ENCODE measurements around the gene DCLRE1B.

DCLRE1B gene

GRCh38 chr1:113893267-113893666, 11.9 kb upstream of the DCLRE1B start:
- no peak for ATAC-seq (replicated peaks; ENCODE audit: extremely low read depth, poor library complexity, severe bottlenecking)
- Mint-ChIP-seq H3K36me3 (ENCODE audit: insufficient read depth) (peaks cover 30% of the 10 kb centered on the region), H3K27ac (ENCODE audit: low read depth) (peak overlapping the region; percentile 9), H3K4me3 (no peak overlapping the region), H3K4me1 (peaks cover 13% of the 10 kb centered on the region), H3K9me3 (no peaks in the 10 kb centered on the region), H3K27me3 (no peaks in the 10 kb centered on the region)
- DNase-seq (ENCODE audit: low spot score in 2 of 2) = no peak

GRCh38 chr1:113895098-113895497, 10.0 kb upstream of the DCLRE1B start:
- Mint-ChIP-seq H3K36me3 (ENCODE audit: insufficient read depth) (peaks cover 44% of the 10 kb centered on the region), H3K27ac (ENCODE audit: low read depth) (no peak overlapping the region), H3K4me1 (peaks cover 29% of the 10 kb centered on the region), H3K27me3 (no peaks in the 10 kb centered on the region), H3K4me3 (no peak overlapping the region), H3K9me3 (no peaks in the 10 kb centered on the region)
- ATAC-seq (replicated peaks; ENCODE audit: extremely low read depth, poor library complexity, severe bottlenecking) (no peak), DNase-seq (ENCODE audit: low spot score in 2 of 2) (no peak)

DNA sequence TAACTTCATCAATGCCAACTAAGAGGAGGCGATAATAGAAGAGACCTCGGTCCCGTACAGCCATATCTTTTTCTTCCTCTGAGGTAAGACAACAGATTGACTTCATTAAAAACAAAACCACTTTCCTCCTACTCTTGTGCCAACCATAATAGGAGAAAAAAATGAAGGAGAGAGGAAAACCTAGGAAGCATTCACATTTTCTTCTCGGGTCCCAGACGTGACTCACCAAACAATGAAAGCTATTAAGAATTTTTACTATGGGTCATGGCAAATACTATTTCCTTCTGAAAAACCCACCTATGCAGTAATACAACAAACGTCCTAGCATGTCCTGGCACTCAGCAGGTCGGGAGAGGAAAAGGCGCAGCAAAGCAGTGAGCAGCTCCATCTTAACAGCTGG, 9.2 kb upstream of the DCLRE1B start:
- Mint-ChIP-seq H3K4me3 (no peak overlapping the region), H3K36me3 (ENCODE audit: insufficient read depth) (peaks cover 45% of the 10 kb centered on the region), H3K27me3 (no peaks in the 10 kb centered on the region), H3K27ac (ENCODE audit: low read depth) (no peak overlapping the region), H3K4me1 (peaks cover 35% of the 10 kb centered on the region), H3K9me3 (no peaks in the 10 kb centered on the region)
- no peak for ATAC-seq (replicated peaks; ENCODE audit: extremely low read depth, poor library complexity, severe bottlenecking)
- DNase-seq (ENCODE audit: low spot score in 2 of 2) = no peak

DNA sequence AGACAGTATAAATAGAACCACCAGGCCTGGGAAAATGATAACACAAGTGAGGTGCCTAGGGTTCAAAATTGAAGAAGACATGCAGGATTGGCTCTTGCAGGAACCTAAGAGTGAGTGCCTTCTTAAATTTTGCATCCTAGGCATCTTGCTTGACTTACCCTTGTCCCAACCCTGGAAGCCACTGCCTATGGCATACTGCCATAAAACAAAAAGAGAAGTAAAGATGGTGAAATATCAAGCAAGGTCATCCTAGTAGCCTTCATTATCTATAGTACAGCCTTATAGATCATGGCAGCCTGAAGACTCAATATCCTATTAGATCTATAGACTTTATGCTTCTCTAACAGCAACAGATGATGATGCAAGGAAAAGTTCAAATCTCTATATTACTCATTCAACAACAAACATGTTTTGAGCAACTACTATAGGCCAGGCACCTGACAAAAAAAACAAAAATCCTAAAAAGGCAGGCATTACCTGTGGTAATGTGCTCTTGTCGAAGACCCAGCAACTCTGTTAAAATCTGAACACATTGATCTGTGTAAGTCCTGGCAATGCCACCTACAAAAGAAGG, 6.8 kb upstream of the DCLRE1B start:
- H3K4me3 Mint-ChIP-seq = no peak overlapping the region

DNA sequence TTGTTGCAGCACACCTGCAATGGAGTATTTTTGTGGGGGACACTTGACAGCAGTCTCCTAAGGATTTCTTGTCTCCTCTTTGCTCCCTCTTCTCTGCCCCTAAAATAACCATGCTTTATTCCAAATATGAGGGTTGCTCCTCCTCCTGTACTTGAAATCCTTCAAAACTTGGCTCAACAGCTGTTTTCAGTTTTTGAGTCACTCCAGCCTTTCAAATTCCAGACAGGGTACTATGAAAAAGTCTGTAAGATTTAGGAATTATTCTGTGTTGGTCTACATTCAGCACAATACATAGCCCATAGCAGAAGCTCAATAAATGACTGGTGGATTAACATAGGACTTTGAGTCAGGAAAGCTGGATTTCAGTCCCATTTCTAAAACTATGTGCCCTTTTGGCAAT, 6.0 kb upstream of the DCLRE1B start:
- Mint-ChIP-seq H3K27ac (ENCODE audit: low read depth) (no peak overlapping the region), H3K36me3 (ENCODE audit: insufficient read depth) (peaks cover 51% of the 10 kb centered on the region), H3K4me3 (no peak overlapping the region), H3K4me1 (peaks cover 65% of the 10 kb centered on the region), H3K27me3 (no peaks in the 10 kb centered on the region), H3K9me3 (no peaks in the 10 kb centered on the region)
- ATAC-seq (replicated peaks; ENCODE audit: extremely low read depth, poor library complexity, severe bottlenecking) (no peak), DNase-seq (ENCODE audit: low spot score in 2 of 2) (no peak)

More for the DNA sequence above, 6.8 kb upstream of the DCLRE1B start:
- H3K27ac Mint-ChIP-seq (ENCODE audit: low read depth) = no peak overlapping the region
- no peaks in the 10 kb centered on the region for H3K27me3 Mint-ChIP-seq
- H3K4me1 Mint-ChIP-seq = peaks cover 59% of the 10 kb centered on the region
- H3K9me3 Mint-ChIP-seq = no peaks in the 10 kb centered on the region
- no peak for ATAC-seq (replicated peaks; ENCODE audit: extremely low read depth, poor library complexity, severe bottlenecking)
- H3K36me3 Mint-ChIP-seq (ENCODE audit: insufficient read depth) = peaks cover 51% of the 10 kb centered on the region
- no peak for DNase-seq (ENCODE audit: low spot score in 2 of 2)

DNA sequence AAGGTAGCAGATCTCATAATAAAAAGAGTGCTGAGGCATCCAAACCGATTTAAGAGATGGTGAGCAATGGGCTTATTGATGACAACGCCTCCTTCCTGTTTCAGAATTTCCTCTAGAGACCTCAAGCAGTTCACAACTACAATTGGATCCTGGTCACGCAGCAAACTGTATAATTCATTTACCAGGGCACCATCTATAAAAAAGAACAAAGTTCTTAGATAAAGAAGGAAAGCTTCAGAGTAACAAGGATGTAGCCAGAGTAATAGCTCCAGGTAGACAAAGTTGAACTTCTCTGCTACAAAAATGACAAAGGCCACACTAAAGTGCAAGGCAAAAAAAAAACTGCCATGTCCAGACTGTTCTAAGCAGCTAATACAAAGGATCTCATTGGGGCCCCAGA, 3.9 kb upstream of the DCLRE1B start:
- Mint-ChIP-seq H3K9me3 (no peaks in the 10 kb centered on the region), H3K27ac (ENCODE audit: low read depth) (peak overlapping the region; percentile 66), H3K36me3 (ENCODE audit: insufficient read depth) (peaks cover 41% of the 10 kb centered on the region), H3K4me1 (peaks cover 68% of the 10 kb centered on the region), H3K4me3 (peak overlapping the region; percentile 35), H3K27me3 (no peaks in the 10 kb centered on the region)
- DNase-seq (ENCODE audit: low spot score in 2 of 2) (no peak), ATAC-seq (replicated peaks; ENCODE audit: extremely low read depth, poor library complexity, severe bottlenecking) (no peak)

- Mint-ChIP-seq H3K27me3 (no peaks in the 10 kb centered on the region), H3K9me3 (no peaks in the 10 kb centered on the region), H3K27ac (ENCODE audit: low read depth) (peak overlapping the region; percentile 98), H3K4me3 (peak overlapping the region; percentile 92), H3K4me1 (peaks cover 56% of the 10 kb centered on the region), H3K36me3 (ENCODE audit: insufficient read depth) (peaks cover 22% of the 10 kb centered on the region)
- no peak for DNase-seq (ENCODE audit: low spot score in 2 of 2)
- no peak for ATAC-seq (replicated peaks; ENCODE audit: extremely low read depth, poor library complexity, severe bottlenecking)
Observed at GRCh38 chr1:113903501-113904292, 1.4 kb upstream of the DCLRE1B start.

DNA sequence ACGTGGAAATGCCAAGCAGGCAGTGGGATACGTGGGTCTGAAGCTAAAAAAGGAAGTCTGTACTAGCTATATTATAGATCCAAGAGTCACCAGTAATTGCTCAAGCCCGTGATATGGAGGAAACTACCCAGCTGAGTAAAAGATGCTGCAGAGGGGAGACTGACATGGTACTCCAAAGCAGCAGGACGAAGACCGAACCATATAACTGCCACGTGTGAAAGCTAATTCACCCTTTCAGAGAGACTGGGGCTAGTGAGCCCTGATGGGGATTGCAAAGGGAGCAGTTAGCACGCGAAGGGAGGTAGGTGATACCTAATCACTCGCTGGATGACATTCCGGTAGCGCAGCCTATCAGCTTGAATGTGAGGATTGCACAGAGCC, 843 bp upstream of the DCLRE1B start:
- ATAC-seq (replicated peaks; ENCODE audit: extremely low read depth, poor library complexity, severe bottlenecking) (peak; percentile 42), DNase-seq (ENCODE audit: low spot score in 2 of 2) (no peak)
- Mint-ChIP-seq H3K4me3 (peak overlapping the region; percentile 92), H3K9me3 (no peaks in the 10 kb centered on the region), H3K27ac (ENCODE audit: low read depth) (peak overlapping the region; percentile 98), H3K27me3 (no peaks in the 10 kb centered on the region), H3K36me3 (ENCODE audit: insufficient read depth) (peaks cover 18% of the 10 kb centered on the region), H3K4me1 (peaks cover 52% of the 10 kb centered on the region)

- Mint-ChIP-seq H3K27ac (ENCODE audit: low read depth) (peak overlapping the region; percentile 98), H3K9me3 (no peaks in the 10 kb centered on the region), H3K4me1 (peaks cover 44% of the 10 kb centered on the region), H3K36me3 (ENCODE audit: insufficient read depth) (peaks cover 12% of the 10 kb centered on the region), H3K4me3 (peak overlapping the region; percentile 92), H3K27me3 (no peaks in the 10 kb centered on the region)
- ATAC-seq (replicated peaks; ENCODE audit: extremely low read depth, poor library complexity, severe bottlenecking) = peak; percentile 4
- no peak for DNase-seq (ENCODE audit: low spot score in 2 of 2)
Observed at GRCh38 chr1:113905435-113905861, 322 bp downstream of the DCLRE1B start.

- H3K9me3 Mint-ChIP-seq = no peaks in the 10 kb centered on the region
- no peaks in the 10 kb centered on the region for H3K4me1 Mint-ChIP-seq
- ATAC-seq (replicated peaks; ENCODE audit: extremely low read depth, poor library complexity, severe bottlenecking) = no peak
- H3K36me3 Mint-ChIP-seq (ENCODE audit: insufficient read depth) = peaks cover 2% of the 10 kb centered on the region
- no peaks in the 10 kb centered on the region for H3K27me3 Mint-ChIP-seq
- no peak overlapping the region for H3K4me3 Mint-ChIP-seq
- H3K27ac Mint-ChIP-seq (ENCODE audit: low read depth) = no peak overlapping the region
- no peak for DNase-seq (ENCODE audit: low spot score in 2 of 2)
Observed at GRCh38 chr1:113912594-113913311, 7.6 kb downstream of the DCLRE1B start.

DNA sequence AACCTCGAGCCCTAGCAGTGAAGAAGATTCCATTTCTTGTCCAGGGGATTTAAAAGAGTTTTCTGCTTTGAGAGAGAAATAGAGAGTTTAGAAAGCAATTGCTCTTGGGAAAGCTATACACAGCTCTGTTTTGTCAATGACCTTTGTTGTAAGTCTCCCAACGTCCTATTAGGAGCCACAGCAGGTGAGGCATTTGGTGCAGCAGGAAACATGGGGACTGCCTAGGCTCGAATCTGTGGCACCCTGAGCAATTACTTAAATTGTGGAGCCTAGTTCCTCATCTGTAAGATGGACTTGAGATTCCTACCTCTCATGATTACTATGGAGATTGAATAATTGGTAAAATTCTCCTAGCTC, 8.2 kb downstream of the DCLRE1B start:
- ATAC-seq (replicated peaks; ENCODE audit: extremely low read depth, poor library complexity, severe bottlenecking) (no peak), DNase-seq (ENCODE audit: low spot score in 2 of 2) (no peak)
- Mint-ChIP-seq H3K36me3 (ENCODE audit: insufficient read depth) (peaks cover 2% of the 10 kb centered on the region), H3K27me3 (no peaks in the 10 kb centered on the region), H3K9me3 (no peaks in the 10 kb centered on the region), H3K27ac (ENCODE audit: low read depth) (no peak overlapping the region), H3K4me1 (no peaks in the 10 kb centered on the region), H3K4me3 (no peak overlapping the region)

DNA sequence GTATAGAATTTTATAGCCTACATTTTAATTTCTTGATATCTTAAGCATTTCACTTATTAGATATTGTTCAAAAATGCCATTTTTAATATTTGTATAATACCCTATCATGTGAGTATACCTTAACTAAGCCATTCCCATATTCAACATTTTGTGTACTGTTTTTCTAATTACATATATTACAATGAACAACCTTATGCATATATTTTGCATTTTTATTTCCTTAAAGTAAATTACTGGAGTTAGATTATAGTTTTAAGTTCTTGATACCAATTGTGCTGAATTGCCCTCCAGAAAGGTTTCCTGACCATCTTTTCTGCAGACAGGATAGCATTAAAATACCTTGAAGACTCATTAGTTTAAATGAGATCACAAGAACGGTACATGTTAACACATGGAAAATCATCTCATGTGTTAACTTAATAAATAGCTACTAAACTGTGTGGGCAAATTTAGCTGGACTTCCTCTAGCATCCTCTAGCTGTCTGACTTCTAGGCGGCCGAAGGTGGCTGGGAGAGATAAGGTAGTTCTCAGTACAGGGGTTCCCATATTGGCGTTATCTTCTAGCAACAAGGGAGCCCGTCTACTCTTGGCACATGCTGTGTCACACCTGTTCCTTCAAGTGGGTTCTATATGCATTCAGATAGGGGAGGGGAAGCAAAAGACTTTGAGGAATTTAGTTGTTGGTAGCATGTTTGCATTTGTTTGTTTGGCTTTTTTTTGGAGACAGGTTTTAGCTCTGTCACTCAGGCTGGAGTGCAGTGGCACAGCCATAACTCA, 8.9 kb downstream of the DCLRE1B start:
- Mint-ChIP-seq H3K27me3 (no peaks in the 10 kb centered on the region), H3K27ac (ENCODE audit: low read depth) (no peak overlapping the region), H3K4me3 (no peak overlapping the region), H3K4me1 (no peaks in the 10 kb centered on the region), H3K9me3 (no peaks in the 10 kb centered on the region), H3K36me3 (ENCODE audit: insufficient read depth) (peaks cover 3% of the 10 kb centered on the region)
- DNase-seq (ENCODE audit: low spot score in 2 of 2) (no peak), ATAC-seq (replicated peaks; ENCODE audit: extremely low read depth, poor library complexity, severe bottlenecking) (no peak)

Measured in central memory CD8-positive, alpha-beta T cell (primary cell).